ENCODE results near the gene PDE4A.
"Not testable (repeated sequence)": the region's sequence is repeated elsewhere in the genome, so short reads cannot be mapped to it uniquely, and the experiment has no call there.

The PDE4A gene

DNA sequence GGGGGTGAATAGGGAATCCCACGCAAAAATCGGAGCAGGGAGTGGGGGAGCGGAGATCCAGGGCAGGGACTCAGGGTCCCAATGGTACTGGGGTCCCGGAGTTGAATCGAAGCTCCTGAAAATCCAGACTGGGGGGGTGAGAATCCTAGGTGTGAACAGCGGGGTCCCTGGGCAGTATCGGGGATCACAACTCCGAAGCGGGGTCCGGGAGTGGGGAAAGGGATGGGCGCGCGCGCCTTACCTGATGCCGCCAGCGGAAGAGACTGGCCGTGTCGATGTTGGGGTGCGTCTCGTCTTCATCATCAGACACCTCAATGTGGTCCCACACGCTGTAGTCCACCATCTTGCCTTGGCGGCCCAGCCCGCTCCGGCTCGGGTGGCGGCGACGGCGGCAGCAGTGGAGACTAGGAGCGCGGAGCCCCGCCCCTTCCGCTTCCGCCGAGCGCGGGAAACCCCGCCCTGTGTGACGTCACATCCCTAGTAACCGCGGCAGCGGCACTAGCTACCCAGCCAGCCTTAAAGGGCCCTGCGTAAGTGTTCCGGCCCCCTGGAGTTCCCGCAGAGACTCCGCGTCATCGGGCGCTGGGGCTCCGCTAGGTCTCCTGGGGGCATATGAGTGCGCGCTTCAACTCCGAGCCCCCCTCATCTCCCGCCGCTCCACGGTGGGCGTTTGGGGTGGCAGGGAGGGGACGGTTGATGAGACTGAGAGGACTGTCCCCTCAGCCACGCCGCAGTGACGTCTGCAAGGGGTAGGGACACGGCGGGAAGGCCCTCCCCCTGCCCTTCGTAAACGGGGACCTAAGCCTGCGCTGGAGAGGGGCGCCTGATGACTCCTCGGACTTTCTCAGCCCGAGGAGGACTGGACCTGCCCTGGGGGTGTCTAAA, 17.0 kb upstream of the PDE4A start, which contains the start of gene CDC37:
TSS of gene CDC37 (minus strand) at position 406 of the 885 bp plus-strand sequence. CDS start at position 343, 63 bp downstream.
- peak; percentile 99 for DNase-seq (ENCODE audit: low read depth, low spot score)

- DNase-seq (ENCODE audit: low read depth, low spot score) = no peak
Measured at GRCh38 chr19:10404888-10405820, 15.2 kb upstream of the PDE4A start.

DNA sequence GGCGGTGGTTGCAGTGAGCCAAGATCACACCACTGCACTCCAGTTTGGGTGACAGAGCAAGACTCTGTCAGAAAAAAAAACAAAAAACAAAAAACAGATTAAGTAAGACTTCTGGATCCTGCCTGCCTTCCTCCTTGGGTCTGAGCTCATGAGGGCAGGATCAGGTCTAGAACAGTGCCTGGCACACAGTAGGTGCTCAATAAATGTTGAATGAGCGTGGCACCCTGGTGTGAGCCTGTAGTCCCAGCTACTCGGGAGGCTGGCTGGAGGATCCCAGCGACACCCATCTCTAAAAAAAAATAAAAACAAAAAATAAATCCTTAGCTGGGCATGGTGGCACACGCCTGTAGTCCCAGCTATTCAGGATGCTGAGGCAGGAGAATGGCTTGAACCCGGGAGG, 14.1 kb upstream of the PDE4A start:
- no peak for DNase-seq (ENCODE audit: low read depth, low spot score)

- no peak for DNase-seq (ENCODE audit: low read depth, low spot score)
Measured at GRCh38 chr19:10407096-10407495, 13.2 kb upstream of the PDE4A start.

DNA sequence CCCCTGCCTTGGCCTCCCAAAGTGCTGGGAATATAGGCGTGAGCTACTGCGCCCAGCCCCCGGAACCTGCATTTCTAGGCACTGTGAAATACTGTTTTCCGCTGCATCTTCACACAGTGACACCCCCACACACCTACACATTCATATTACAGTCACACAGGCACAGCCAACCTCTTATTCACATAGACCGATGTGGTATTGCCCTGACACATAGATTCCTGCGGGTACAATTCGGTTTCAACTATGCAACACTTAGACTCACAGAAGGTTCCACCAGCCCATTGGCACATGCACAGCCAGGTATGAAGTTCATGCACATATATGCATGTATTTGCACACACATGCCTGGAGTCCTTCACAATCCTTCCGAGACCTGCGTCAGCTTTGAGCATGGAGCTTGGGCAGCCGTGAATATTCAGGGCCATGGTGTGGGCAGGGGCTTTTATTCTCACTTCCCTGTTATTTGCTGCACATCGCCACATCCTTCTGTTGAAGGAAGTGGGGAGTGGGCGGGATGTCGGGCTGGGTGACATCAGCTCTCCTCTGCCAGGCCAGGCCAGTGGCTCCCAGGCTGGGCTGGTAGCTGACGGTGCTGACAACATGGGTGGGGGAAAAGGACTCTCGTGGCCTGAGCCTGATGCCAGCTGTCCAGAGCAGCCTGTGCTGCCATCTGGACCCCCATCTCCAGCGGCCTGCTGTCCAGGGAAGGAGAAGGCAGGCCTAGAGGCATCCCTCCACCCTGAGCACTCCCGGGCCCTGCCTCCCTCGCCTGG, 11.6 kb upstream of the PDE4A start:
- no peak for DNase-seq (ENCODE audit: low read depth, low spot score)

DNA sequence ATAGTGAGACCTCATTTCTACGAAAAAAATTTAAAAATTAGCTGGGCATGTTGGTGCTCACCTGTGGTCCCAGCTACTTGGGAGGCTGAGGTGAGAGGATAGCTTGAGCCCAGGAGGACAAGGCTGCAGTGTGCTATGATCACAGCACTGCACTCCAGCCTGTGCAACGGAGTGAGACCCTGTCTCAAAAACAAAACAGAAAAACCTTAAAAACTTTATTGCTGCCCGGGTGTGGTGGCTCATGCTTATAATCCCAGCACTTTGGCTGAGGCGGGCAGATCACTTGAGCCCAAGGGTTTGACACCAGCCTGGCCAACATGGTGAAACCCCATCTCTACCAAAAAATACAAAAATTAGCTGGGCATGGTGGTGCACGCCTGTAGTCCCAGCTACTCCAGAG, 9.1 kb upstream of the PDE4A start:
- not testable (repeated sequence) for DNase-seq (ENCODE audit: low read depth, low spot score)

- DNase-seq (ENCODE audit: low read depth, low spot score) = no peak
Measured at GRCh38 chr19:10412257-10412977, 7.9 kb upstream of the PDE4A start.

- no peak for DNase-seq (ENCODE audit: low read depth, low spot score)
Measured at GRCh38 chr19:10416083-10416379, 4.3 kb upstream of the PDE4A start.

DNA sequence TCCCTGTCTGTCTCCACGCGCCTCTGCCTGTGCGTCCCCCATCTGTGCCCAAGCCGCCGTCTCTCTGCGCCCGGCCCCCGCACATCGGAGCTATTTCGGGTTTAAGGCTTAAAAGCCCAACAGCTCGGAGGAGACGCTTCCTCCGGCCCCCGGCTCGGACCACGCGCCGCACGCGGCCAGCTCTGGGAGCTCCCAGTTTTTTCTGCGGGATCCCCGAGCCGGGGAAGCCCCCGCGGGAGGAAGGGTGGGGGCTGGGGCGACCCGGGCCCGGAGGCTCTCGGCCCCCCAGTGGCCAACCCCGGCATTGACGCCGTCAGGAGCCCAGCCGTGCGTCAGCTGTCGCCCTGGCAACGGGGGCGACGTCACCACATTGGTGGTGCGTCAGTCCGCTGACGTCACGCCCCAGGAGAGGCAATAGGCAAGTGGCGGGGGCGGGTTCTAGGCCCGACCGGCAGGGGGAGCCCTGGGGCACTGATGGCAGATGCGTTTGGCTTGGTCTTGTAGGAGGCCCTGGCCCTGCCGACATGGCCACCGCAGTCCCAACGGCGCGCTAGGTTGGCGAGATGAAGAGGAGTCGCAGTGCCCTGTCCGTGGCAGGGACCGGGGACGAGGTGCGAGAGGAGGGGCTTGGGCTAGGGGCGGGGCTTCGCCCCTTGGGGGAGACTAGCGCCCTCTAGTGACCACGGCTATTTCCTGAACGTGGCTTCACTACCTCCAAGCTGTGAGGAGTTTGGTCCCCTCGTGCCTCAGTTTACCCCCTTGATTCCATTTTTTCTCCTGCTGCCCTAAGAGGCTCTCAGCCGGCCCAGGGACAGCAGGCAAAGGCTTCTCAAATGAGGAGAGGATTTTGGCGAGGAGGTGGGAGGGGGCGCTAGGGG, 3.7 kb upstream of the PDE4A start:
- DNase-seq (ENCODE audit: low read depth, low spot score) = peak; percentile 93

GRCh38 chr19:10417541-10418234, 2.6 kb upstream of the PDE4A start:
- peak; percentile 27 for DNase-seq (ENCODE audit: low read depth, low spot score)

GRCh38 chr19:10418235-10418484, 2.2 kb upstream of the PDE4A start:
- no peak for DNase-seq (ENCODE audit: low read depth, low spot score)

- no peak for DNase-seq (ENCODE audit: low read depth, low spot score)
Measured at GRCh38 chr19:10418485-10419199, 1.7 kb upstream of the PDE4A start.

DNA sequence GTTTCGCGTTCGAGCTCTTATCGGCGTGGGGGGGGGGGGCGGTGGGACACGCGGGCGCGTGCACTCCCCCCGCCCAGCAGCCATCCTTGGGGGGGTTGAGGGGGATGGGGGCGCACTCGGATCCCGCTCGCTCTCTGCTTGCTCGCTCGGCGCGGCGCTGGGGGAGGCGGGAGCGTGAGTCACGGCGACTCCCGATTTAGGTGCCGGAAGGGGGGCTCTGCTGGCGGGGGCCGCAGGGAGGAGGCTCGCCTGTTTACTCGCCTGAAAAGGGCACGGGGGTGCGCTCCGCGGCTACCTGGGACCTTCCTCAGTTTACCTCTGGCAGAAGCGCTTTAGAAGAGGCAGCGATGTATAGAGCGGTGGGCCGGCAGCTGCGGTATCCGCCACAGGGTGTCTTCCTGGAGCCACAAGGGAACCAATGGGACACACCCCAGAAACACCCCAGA, 1.1 kb upstream of the PDE4A start:
- peak; percentile 31 for DNase-seq (ENCODE audit: low read depth, low spot score)

DNA sequence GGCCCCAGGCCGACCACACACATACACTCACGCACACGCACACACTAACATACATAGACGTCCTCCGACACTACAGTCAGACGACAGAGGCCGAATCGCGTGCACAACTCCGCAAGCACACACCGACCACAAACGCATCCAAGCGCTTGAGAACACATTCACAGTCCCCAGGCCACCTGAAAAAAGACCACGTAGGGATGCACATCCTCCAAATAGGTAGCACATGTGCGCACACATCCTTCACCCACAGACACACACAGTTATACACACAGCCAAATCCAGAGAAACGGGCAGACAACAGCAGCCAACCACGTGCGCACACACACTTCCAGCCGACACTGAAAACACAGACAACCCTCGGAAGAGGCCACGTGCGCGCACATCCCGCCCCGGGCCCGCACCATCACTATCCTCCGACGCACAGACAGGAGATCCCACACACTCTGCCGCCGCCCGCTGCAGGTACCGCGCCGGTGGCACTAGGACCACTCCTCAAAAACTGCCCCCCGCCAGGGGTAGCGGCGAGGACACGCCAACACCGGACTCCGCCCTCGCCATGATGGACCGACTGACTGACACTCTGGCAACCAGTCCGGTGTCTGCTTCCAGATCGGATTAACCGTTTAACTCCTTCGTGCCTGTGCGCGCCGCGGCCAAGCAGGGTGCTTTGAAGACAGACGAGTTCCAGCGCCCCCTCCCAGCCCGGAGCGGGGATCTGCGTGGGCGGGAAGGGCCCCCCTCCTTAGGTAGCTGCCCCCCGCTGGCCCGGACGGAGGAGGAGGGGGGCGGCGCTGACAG, 493 bp upstream of the PDE4A start:
- DNase-seq (ENCODE audit: low read depth, low spot score) = peak; percentile 65

DNA sequence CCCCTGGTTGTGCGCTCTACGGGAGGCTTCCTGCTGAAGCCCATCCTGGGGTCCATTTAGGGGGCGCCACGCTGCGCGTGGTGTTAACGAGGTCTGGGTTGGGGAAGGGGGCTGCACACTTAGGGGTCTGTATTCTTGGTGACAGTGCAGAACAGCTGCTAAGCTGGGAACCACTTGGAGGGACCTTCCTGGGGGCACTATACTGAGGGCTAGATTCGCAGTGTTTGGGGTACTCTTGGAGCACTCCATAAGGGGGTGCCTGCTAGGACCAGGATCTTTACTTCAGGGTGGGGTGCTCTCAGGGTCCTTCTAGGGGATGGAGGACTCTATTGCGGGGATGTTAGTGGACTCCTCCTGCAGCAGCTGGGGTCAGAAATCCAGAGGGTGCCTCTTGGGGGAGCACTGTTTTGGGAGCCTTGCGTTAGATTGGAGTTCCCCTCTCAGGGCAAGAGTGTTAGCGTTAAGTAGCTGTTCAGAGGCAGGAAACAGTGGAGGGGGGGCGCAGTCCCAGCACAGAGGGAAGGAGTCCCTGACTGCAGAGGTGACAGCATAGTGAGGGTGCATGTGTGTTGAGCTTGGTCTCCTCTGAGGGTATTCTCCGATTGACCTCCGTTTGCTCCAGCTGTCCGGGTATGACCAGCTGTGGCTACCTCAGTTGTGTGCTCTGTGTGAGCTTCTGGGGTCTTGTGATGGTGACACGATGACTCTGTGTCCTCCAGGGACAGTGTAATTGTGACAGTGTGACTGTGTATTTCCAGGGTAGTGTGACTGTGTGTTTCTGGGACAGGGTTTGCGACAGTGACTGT, 1.1 kb downstream of the PDE4A start:
- DNase-seq (ENCODE audit: low read depth, low spot score) = no peak

GRCh38 chr19:10422046-10422461, 1.7 kb downstream of the PDE4A start:
- no peak for DNase-seq (ENCODE audit: low read depth, low spot score)

GRCh38 chr19:10422846-10423245, 2.5 kb downstream of the PDE4A start:
- no peak for DNase-seq (ENCODE audit: low read depth, low spot score)
